IMR-90 (cell line): ENCODE data around the gene MARS1. TPM values are rescaled to one million over a fixed set of nuclear protein-coding genes. Genes with fewer than 3 reads are reported as not detected.

Experiments used
- ATAC-seq: fragments of 200-7000 bp; cut with Tn5 transposase; 2 replicates; pipeline ENCODE4 v1.9.1; 2020; ENCODE audit warnings: low read depth, mild to moderate bottlenecking, moderate library complexity
- BruUV-seq: library from RNA; stranded (reverse); fragments of 400-500 nt; replicated peaks from 2 replicates; lab custom pipeline; 2021; lab: Mats Ljungman, UMichigan
- CTCF ChIA-PET: fragments of 300-600 bp; formaldehyde crosslinking; extraction: SDS; loops from one replicate; lab custom pipeline; 2021; ENCODE audit warnings: antibody characterized with exemption; lab: Yijun Ruan, JAX
- POLR2A ChIA-PET: fragments of 300-600 bp; sonication (Branson Sonifier 250); formaldehyde crosslinking; loops from one replicate; lab custom pipeline; 2022; ENCODE audit warnings: antibody characterized with exemption; ENCODE audit not compliant: unreplicated experiment; lab: Charles Lee
- DNase-seq: peaks from one replicate; pipeline ENCODE4 v3.0.0; 2013
- H2AFZ ChIP-seq: replicated peaks from 2 replicates; pipeline ENCODE3; 2013; ENCODE audit warnings: low read length, mild to moderate bottlenecking; ENCODE audit not compliant: poor library complexity
- H2AK5ac ChIP-seq: 2 replicates; pipeline ENCODE4 v1.6.1; 2013; ENCODE audit warnings: low read depth, low read length, inconsistent platforms
- H2AK9ac ChIP-seq: replicated peaks from 2 replicates; pipeline ENCODE3; 2013; ENCODE audit warnings: mild to moderate bottlenecking, low read depth, low read length, moderate library complexity; ENCODE audit not compliant: poor library complexity
- H2BK120ac ChIP-seq: 2 replicates; pipeline ENCODE4 v1.6.1; 2013; ENCODE audit warnings: low read depth, low read length, inconsistent platforms
- H2BK15ac ChIP-seq: 3 replicates; pipeline ENCODE4 v1.6.1; 2013; ENCODE audit warnings: low read depth, low read length, inconsistent platforms
- H2BK20ac ChIP-seq: 2 replicates; pipeline ENCODE4 v1.6.1; 2013; ENCODE audit warnings: low read depth, mild to moderate bottlenecking, inconsistent platforms, low read length, moderate library complexity
- H2BK5ac ChIP-seq: 2 replicates; pipeline ENCODE4 v1.6.1; 2013; ENCODE audit warnings: mild to moderate bottlenecking, low read depth, low read length, inconsistent platforms; ENCODE audit not compliant: poor library complexity, severe bottlenecking
- H3K14ac ChIP-seq: replicated peaks from 2 replicates; pipeline ENCODE4 v1.6.1; 2013; ENCODE audit warnings: low read depth, low read length, inconsistent platforms
- H3K18ac ChIP-seq: 2 replicates; pipeline ENCODE4 v1.6.1; 2013; ENCODE audit warnings: low read depth, low read length, control low read depth
- H3K23ac ChIP-seq: 2 replicates; pipeline ENCODE4 v1.6.1; 2013; ENCODE audit warnings: low read depth, low read length, inconsistent platforms
- H3K27ac ChIP-seq: 2 replicates; pipeline ENCODE4 v1.5.1; 2013; ENCODE audit warnings: mild to moderate bottlenecking, control low read depth, low read length; ENCODE audit not compliant: insufficient read depth
- H3K27me3 ChIP-seq: 2 replicates; pipeline ENCODE4 v1.6.1; 2013; ENCODE audit warnings: low read length; ENCODE audit not compliant: control insufficient read depth, insufficient read depth
- H3K36me3 ChIP-seq: 2 replicates; pipeline ENCODE4 v1.6.1; 2013; ENCODE audit warnings: low read length, mixed read lengths; ENCODE audit not compliant: control insufficient read depth, insufficient read depth
- H3K4ac ChIP-seq: 2 replicates; pipeline ENCODE4 v1.6.1; 2013; ENCODE audit warnings: low read depth, low read length, inconsistent platforms
- H3K4me1 ChIP-seq: 2 replicates; pipeline ENCODE4 v1.6.1; 2013; ENCODE audit warnings: low read length, mixed read lengths; ENCODE audit not compliant: control insufficient read depth, insufficient read depth
- H3K4me2 ChIP-seq: 2 replicates; pipeline ENCODE4 v1.6.1; 2013; ENCODE audit warnings: low read depth, mild to moderate bottlenecking, control low read depth, low read length, moderate library complexity
- H3K4me3 ChIP-seq: 2 replicates; pipeline ENCODE4 v1.5.1; 2013; ENCODE audit warnings: low read depth, mild to moderate bottlenecking, control low read depth, low read length, moderate library complexity; ENCODE audit not compliant: insufficient read depth
- H3K56ac ChIP-seq: 2 replicates; pipeline ENCODE4 v1.6.1; 2013; ENCODE audit warnings: low read length, inconsistent platforms; ENCODE audit not compliant: insufficient read depth; ENCODE audit errors: extremely low read depth
- H3K79me1 ChIP-seq, 2 experiments: 2 replicates each; pipeline ENCODE4 v1.6.1; 2013; ENCODE audit warnings: low read length in 2 of 2, inconsistent platforms in 1 of 2, low read depth in 1 of 2
- H3K9ac ChIP-seq: 2 replicates; pipeline ENCODE4 v1.6.1; 2013; ENCODE audit warnings: low read depth, low read length, control low read depth
- H3K9me1 ChIP-seq: 2 replicates; pipeline ENCODE4 v1.6.1; 2013; ENCODE audit warnings: low read length, inconsistent platforms; ENCODE audit not compliant: insufficient read depth
- H3K9me3 ChIP-seq: 2 replicates; pipeline ENCODE4 v1.6.1; 2013; ENCODE audit warnings: low read length; ENCODE audit not compliant: control insufficient read depth, insufficient read depth
- H4K20me1 ChIP-seq: 2 replicates; pipeline ENCODE4 v1.6.1; 2013; ENCODE audit warnings: low read length, inconsistent platforms; ENCODE audit not compliant: insufficient read depth
- H4K5ac ChIP-seq: 2 replicates; pipeline ENCODE4 v1.6.1; 2013; ENCODE audit warnings: mild to moderate bottlenecking, low read depth, low read length, control low read depth
- H4K8ac ChIP-seq, 2 experiments: 2 replicates each; pipeline ENCODE4 v1.6.1; 2013; ENCODE audit warnings: low read depth in 2 of 2, low read length in 2 of 2, control low read depth in 1 of 2, inconsistent platforms in 1 of 2
- H4K91ac ChIP-seq: 2 replicates; pipeline ENCODE4 v1.6.1; 2013; ENCODE audit warnings: low read depth, low read length, inconsistent platforms; ENCODE audit not compliant: insufficient read depth
- BHLHE40 ChIP-seq: fragments of 150-350 bp; IDR thresholded peaks from 2 replicates; pipeline ENCODE4 v1.6.1; 2016; ENCODE audit warnings: mild to moderate bottlenecking, low read depth, low read length
- CEBPB ChIP-seq: IDR thresholded peaks from 2 replicates; pipeline ENCODE4 v1.6.1; 2012; ENCODE audit warnings: low read depth, low read length, improper control_type of control experiment
- CHD1 ChIP-seq: IDR thresholded peaks from 2 replicates; pipeline ENCODE4 v1.6.1; 2012; ENCODE audit warnings: low read depth, low read length, improper control_type of control experiment
- CTCF ChIP-seq: conservative IDR thresholded peaks from 2 replicates; pipeline ENCODE4 v1.5.1; 2012; ENCODE audit warnings: mild to moderate bottlenecking, low read depth, low read length, improper control_type of control experiment
- ELK1 ChIP-seq: fragments of 150-350 bp; IDR thresholded peaks from 2 replicates; pipeline ENCODE4 v1.6.1; 2016; ENCODE audit warnings: low read depth, mild to moderate bottlenecking, low read length, moderate library complexity, borderline replicate concordance
- FOS ChIP-seq: fragments of 150-350 bp; IDR thresholded peaks from 2 replicates; pipeline ENCODE4 v1.6.1; 2016; ENCODE audit warnings: low read depth, low read length
- MAFK ChIP-seq: IDR thresholded peaks from 2 replicates; pipeline ENCODE4 v1.6.1; 2012; ENCODE audit warnings: low read depth, low read length, improper control_type of control experiment
- MAZ ChIP-seq: IDR thresholded peaks from 2 replicates; pipeline ENCODE4 v1.6.1; 2012; ENCODE audit warnings: low read depth, mild to moderate bottlenecking, low read length, improper control_type of control experiment, moderate library complexity, borderline replicate concordance
- MXI1 ChIP-seq: IDR thresholded peaks from 2 replicates; pipeline ENCODE4 v1.6.1; 2012; ENCODE audit warnings: low read depth, mild to moderate bottlenecking, low read length, moderate library complexity, borderline replicate concordance
- NFE2L2 ChIP-seq: fragments of 150-350 bp; IDR thresholded peaks from 2 replicates; pipeline ENCODE4 v1.6.1; 2016; ENCODE audit warnings: low read depth, mild to moderate bottlenecking, low read length
- POLR2A ChIP-seq: IDR thresholded peaks from 2 replicates; pipeline ENCODE4 v1.6.1; 2012; ENCODE audit warnings: mild to moderate bottlenecking, low read depth, low read length
- RAD21 ChIP-seq: IDR thresholded peaks from 2 replicates; pipeline ENCODE4 v1.6.1; 2012; ENCODE audit warnings: low read length, improper control_type of control experiment
- RCOR1 ChIP-seq: IDR thresholded peaks from 2 replicates; pipeline ENCODE4 v1.6.1; 2012; ENCODE audit warnings: mild to moderate bottlenecking, low read length, improper control_type of control experiment; ENCODE audit not compliant: insufficient replicate concordance
- RFX5 ChIP-seq: IDR thresholded peaks from 2 replicates; pipeline ENCODE4 v1.8.0; 2012; ENCODE audit warnings: low read depth, mild to moderate bottlenecking, low read length, moderate library complexity
- SMC3 ChIP-seq: fragments of 150-350 bp; IDR thresholded peaks from 2 replicates; pipeline ENCODE4 v1.6.1; 2016; ENCODE audit warnings: low read depth, mild to moderate bottlenecking, antibody characterized with exemption, low read length, moderate library complexity
- USF2 ChIP-seq: fragments of 150-350 bp; IDR thresholded peaks from 2 replicates; pipeline ENCODE4 v1.6.1; 2017; ENCODE audit warnings: mild to moderate bottlenecking, antibody characterized with exemption, low read length, low read depth
- WGBS, 2 experiments: methylation state at CpG; one replicate each; pipeline versions ENCODE4 v1.1.5 to v1.1.7; 2013; ENCODE audit warnings: missing lambda C conversion rate in 2 of 2; ENCODE audit not compliant: insufficient read length in 1 of 2; ENCODE audit errors: extremely low coverage in 2 of 2; 5-methylcytosine and 5-hydroxymethylcytosine counted together
- dilution Hi-C: fragments of 300-500 bp; cut with HindIII; formaldehyde crosslinking; loops from one replicate; pipeline ENCODE4 v1.14.3; 2018; ENCODE audit warnings: low sequenced_read_pairs; ENCODE audit not compliant: unreplicated experiment
- in situ Hi-C: fragments of 300-500 bp; cut with MboI; formaldehyde crosslinking; loops from 3 replicates; pipeline ENCODE4 v1.14.3; 2019; ENCODE audit warnings: low sequenced_read_pairs, inconsistent platforms, mixed read lengths
- intact Hi-C: fragments of 100-400 bp; cut with micrococcal nuclease; formaldehyde crosslinking; loops from 2 replicates; pipeline ENCODE4 v1.10.0; 2022
- polyA plus RNA-seq, 3 experiments: library from polyadenylated mRNA; depleted of rRNA; stranded (reverse); fragments of >200 nt; gene quantifications; 2 replicates each; pipeline ENCODE4 v1.2.3, GENCODE V29; 2012; ENCODE audit warnings: low replicate concordance in 1 of 3
- total RNA-seq: library from RNA; depleted of rRNA; stranded (reverse); fragments of >200 nt; gene quantifications from 2 replicates; pipeline ENCODE4 v1.2.3, GENCODE V29; 2012

MARS1 gene
- total and polyA plus RNA-seq, 2 of the 4 experiments (the other 2 are of a cell fraction), result 156 to 164 TPM

- H2BK120ac ChIP-seq, result no peak overlapping the region
- H2BK20ac ChIP-seq, result no peak overlapping the region
- H4K8ac ChIP-seq, result no peak overlapping the region
- DNase-seq, result no peak
- H3K9ac ChIP-seq, result no peak overlapping the region
- H3K27me3 ChIP-seq, result peaks cover 44% of the 10 kb centered on the region
- ChIA-PET CTCF (no interaction called here), POLR2A (no interaction called here)
- no peak overlapping the region for H3K4ac ChIP-seq
- no peaks in the 10 kb centered on the region for H3K9me3 ChIP-seq
- no peak overlapping the region for H3K4me3 ChIP-seq
- H2AK9ac ChIP-seq, result no peak overlapping the region
- ATAC-seq, result no peak
- intact Hi-C loops (no loop called here), dilution Hi-C loops (no loop called here), in situ Hi-C loops (no loop called here)
- no TSS peak for BruUV-seq
- WGBS, 2 experiments, result 75% methylated on average over 2 of the region's 10 CpGs; no CpG with 5 or more reads in 1 of the 2 experiments
- no peak overlapping the region for H2AFZ ChIP-seq
- no peak overlapping the region for H3K14ac ChIP-seq
- H2AK5ac ChIP-seq, result no peak overlapping the region
- no peak overlapping the region for H4K91ac ChIP-seq
- no peak overlapping the region for H2BK5ac ChIP-seq
- no peak overlapping the region for H3K18ac ChIP-seq
- no peaks in the 10 kb centered on the region for H4K20me1 ChIP-seq
- peaks cover 5% of the 10 kb centered on the region for H3K4me1 ChIP-seq
- no peaks in the 10 kb centered on the region; the same call in 1 of the 2 replicates for H3K9me1 ChIP-seq
- H3K23ac ChIP-seq, result no peak overlapping the region
- no peak overlapping the region for H3K4me2 ChIP-seq
- no peak overlapping the region for H4K5ac ChIP-seq
- H3K27ac ChIP-seq, result no peak overlapping the region
- no peaks in the 10 kb centered on the region for H3K79me1 ChIP-seq
- TF ChIP-seq SMC3 (no peak), RAD21 (no peak), RFX5 (no peak), MXI1 (no peak), CTCF (no peak), BHLHE40 (no peak), USF2 (no peak), ELK1 (no peak), MAZ (no peak), NFE2L2 (no peak), CEBPB (no peak), MAFK (no peak), FOS (no peak), RCOR1 (no peak), CHD1 (no peak), POLR2A (no peak)
- no peak overlapping the region for H3K56ac ChIP-seq
- H3K36me3 ChIP-seq, result no peaks in the 10 kb centered on the region
- H2BK15ac ChIP-seq, result no peak overlapping the region
Observed at GRCh38 chr12:57479043-57479375, 8.9 kb upstream of the MARS1 start.
